DMS153 treated with DMSO at 0.1 percent for 48 hours (cell line): Measurements from ENCODE around the gene CXCL12.

Experiments
- DNase-seq: peaks from one replicate; lab custom pipeline; 2025; ENCODE audit not compliant: unreplicated experiment; lab: John Stamatoyannopoulos, UW

The CXCL12 gene

GRCh38 chr10:44385696-44386441 is 972 bp upstream of the CXCL12 start:
- DNase-seq: no peak

DNA sequence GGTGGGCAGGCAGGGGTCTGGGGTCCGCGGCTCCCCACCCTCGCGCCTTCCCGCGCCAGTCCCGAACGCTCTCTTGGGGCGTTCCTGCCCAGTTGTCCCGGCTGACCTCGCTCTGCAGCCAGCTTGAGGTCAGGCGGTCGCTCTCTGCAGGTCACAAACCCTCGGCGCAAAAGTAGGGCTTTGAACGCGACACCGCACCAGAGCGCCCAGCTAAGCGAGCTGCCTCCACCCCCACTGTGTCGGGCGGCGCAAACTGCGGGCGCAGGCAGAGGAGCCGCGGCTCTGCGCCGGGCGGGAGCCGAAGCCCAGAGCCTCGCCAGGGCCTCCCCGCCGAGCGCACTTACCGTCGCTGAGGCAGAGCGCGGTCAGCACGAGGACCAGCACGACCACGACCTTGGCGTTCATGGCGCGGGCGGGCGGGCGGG is 284 bp downstream of the CXCL12 start:
- DNase-seq: no peak

GRCh38 chr10:44383749-44384600 is 922 bp downstream of the CXCL12 start:
- DNase-seq: no peak

GRCh38 chr10:44382981-44383748 is 1.7 kb downstream of the CXCL12 start:
- DNase-seq: no peak

GRCh38 chr10:44382131-44382858 is 2.6 kb downstream of the CXCL12 start:
- DNase-seq: no peak

GRCh38 chr10:44380829-44381600 is 3.9 kb downstream of the CXCL12 start:
- no peak for DNase-seq

GRCh38 chr10:44379907-44380306 is 5.0 kb downstream of the CXCL12 start:
- no peak for DNase-seq

- DNase-seq: no peak
Measured at GRCh38 chr10:44378626-44379025, 6.3 kb downstream of the CXCL12 start.

- no peak for DNase-seq
Measured at GRCh38 chr10:44377651-44378310, 7.1 kb downstream of the CXCL12 start.

DNA sequence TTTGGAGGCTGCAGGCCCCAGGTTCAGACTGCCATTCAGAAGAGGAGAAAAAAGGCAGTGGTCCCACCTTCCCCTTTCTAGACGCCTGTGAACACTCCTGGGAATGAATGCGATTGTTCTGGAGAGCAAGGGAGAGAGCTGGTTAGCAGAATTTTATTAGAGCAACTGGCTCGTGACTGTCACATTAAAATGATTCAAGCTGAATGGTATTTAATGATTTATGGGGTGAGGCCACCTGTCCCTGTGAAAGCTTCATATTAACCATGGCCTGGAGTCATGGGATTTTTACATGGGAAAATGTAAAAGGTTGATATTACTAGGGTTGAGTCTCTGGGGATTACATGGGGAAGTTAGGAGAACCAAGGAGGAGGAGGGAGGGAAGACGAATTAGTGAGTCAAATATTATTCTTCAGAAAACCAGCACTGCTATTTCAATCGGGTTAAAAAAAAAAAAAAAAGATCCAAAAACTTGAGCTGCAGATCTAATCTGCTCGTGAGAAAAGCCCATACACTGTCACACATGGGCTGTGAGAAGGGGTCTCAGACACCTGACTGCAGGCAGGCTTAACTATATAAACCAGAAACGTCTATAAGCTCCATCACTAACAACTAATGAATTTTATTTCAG is 8.3 kb downstream of the CXCL12 start:
- no peak for DNase-seq

- no peak for DNase-seq
Measured at GRCh38 chr10:44374155-44374554, 10.7 kb downstream of the CXCL12 start.

DNA sequence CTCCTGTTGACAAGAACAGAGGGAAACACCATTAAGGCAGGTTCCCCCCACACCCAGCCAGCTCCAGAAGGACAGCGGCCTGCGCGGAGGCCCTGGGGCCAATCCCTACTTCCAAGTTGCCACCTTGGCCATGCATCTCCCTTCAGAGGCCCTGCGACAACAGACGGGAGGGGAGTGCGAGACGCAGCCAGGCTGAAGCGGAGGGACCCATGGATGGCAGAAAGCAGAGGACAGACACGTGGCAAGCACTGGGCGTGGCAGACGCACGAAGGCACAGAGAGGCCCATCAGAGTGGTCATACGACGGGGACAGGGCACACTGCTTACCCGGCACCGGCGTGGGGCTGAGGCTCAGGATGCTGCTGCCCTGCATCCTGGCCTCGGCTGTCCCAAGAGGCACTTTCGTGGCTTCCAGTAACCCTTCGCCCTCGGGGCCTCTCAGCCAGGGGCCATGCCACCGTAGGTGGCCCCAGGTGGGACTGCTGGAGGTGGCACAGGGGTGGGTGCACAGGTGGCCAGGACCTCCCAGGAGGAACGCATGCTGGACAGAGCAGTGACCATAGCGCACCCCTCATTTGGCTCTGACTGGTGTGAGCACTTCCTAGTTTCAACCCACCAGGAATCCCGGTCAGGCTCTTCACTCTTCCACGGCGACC is 11.4 kb downstream of the CXCL12 start:
- no peak for DNase-seq

DNA sequence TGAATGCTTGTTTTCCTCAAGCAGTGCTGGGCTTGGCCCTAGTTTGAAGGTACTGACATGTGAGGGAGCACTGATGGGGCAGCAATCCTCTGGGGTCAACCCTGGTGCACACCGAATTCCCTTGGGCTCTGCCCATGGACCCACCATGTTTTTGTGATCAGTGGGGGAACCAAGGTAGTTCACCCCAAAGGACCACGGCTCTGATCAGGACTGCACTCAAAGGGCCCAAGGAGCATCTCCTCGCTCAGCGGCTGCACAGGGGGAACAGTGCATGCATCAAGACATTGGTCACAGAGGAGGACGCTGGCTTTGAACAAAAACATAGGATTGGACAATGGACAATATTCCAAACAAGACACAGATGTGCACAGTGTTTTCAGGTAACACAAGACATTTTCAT is 12.7 kb downstream of the CXCL12 start:
- no peak for DNase-seq

DNA sequence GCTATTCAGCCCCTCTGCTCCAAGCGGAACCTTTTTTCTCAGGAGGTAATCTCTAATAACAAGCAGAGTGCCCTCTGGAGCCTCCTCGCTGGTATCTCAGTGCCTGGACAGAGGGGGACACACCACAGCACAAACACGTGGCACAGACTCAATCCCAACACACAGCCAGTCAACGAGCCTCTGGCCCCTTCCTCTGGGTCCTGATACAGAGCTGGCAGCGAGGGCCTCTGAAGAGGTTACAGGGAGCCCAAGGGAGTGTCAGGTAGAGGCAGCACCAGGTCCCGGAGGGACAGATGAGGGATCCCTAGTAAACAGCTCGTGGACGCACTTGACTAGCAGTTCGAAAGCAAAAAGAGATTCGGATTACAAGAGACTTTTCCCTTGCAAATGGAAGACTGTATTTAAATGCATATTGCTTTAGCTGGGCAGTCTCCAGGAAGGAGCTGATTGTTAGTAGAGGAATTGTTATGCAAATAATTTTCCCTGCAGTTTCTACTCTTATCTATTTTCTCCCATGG is 14.1 kb downstream of the CXCL12 start:
- no peak for DNase-seq

- no peak for DNase-seq
Measured at GRCh38 chr10:44369854-44370253, 15.0 kb downstream of the CXCL12 start.

DNA sequence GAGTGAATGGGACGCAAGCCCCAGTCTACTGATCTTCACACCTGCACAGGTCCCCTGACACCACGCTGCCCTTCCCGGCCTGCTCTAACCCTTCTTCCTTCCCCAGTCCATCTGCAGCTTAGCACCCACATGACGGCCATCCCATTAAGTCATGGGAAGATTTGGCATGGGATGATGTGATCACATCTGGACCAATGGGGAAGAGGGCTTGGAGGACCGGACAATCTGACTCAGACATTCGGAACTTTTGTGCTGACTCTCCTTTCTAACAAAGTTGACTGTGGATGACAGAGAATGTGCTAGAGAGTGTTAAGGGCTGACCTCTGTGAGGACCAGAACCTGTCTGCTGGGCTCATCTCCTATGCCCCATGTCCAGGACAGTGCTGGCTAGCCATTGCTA is 15.6 kb downstream of the CXCL12 start:
- no peak for DNase-seq

DNA sequence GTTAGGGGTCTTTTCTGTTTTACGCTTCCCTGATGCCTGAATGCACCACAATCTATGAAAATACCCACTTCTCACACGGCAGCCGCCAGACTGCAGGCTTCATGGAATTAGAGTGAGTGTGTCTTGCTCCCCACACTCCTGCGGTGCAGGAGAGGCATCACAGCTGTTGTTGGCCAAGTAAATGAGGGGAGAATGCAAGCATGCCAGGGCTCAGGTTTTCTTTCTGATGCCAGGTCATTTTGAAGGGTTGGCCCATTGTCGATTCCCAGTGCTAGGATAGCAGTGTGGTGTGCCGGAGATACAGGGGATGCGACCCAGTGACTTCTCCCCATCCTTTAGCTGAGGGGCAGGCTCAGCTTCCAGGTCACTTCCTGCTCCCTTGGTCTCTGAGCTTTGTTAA is 16.3 kb downstream of the CXCL12 start:
- no peak for DNase-seq

DNA sequence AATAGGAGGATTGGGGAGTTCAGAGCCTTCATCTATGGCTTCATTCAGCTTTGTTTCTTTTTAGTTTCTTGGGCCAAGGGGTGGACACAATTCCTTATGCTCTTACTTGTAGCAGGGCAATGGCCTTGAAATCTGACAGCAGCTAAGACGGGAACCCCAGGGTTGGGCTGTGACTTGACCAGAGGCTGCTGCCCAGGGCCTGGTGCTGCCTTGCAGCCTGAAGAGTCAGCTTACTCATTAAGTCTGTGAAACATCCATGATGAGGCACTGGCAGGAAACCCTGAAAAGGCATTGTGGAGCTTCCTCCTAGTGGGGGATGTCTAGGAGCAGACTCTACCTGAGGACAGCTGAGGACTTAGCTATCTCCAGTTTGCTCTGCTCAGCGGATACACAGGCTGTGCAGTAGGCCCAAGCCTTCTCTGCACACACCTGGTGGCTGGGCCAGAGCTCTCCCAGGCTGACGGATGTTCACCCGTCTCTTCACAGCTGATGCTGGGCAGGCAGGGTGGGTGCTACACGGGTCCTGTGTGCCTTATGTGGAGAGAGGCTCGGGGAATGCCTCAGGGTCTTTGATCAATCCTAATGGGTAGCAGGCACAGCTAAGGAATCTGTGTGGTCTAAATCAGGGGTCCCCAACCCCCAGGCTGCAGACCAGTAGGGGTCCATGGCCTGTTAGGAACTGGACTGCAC is 17.8 kb downstream of the CXCL12 start:
- DNase-seq: no peak
